GM06990 (cell line): ENCODE data around the gene CACHD1.
"Not testable (repeated sequence)": the region's sequence is repeated elsewhere in the genome, so short reads cannot be mapped to it uniquely, and the experiment has no call there.

Source experiments
- DNase-seq: peaks from one replicate; pipeline ENCODE4 v3.0.0-alpha.2; 2011; ENCODE audit not compliant: insufficient read length; ENCODE audit errors: extremely low read depth
- H3K27me3 ChIP-seq: replicated peaks from 2 replicates; pipeline ENCODE4 v1.6.0; 2011; ENCODE audit warnings: low read length; ENCODE audit not compliant: control insufficient read depth, insufficient read depth
- H3K36me3 ChIP-seq: 2 replicates; pipeline ENCODE4 v1.5.1; 2011; ENCODE audit warnings: low read length; ENCODE audit not compliant: control insufficient read depth, insufficient read depth
- H3K4me3 ChIP-seq: replicated peaks from 2 replicates; pipeline ENCODE4 v1.5.1; 2011; ENCODE audit warnings: low read depth, mild to moderate bottlenecking, control low read depth, low read length
- CTCF ChIP-seq: IDR thresholded peaks from 2 replicates; pipeline ENCODE4 v1.5.1; 2011; ENCODE audit warnings: low read length, control low read depth, mild to moderate bottlenecking, inconsistent platforms; ENCODE audit not compliant: insufficient read depth, poor library complexity, severe bottlenecking

CACHD1 gene

GRCh38 chr1:64693406-64693805 lies 223.5 kb downstream of the CACHD1 start:
- no peak for DNase-seq
- H3K27me3 ChIP-seq = no peaks in the 10 kb centered on the region; the same call in 1 of the 2 replicates
- no peak for TF ChIP-seq CTCF
- H3K36me3 ChIP-seq = no peaks in the 10 kb centered on the region
- H3K4me3 ChIP-seq = no peak overlapping the region

- H3K4me3 ChIP-seq = no peak overlapping the region
- TF ChIP-seq CTCF = no peak
- no peaks in the 10 kb centered on the region for H3K27me3 ChIP-seq
- H3K36me3 ChIP-seq = no peaks in the 10 kb centered on the region
- DNase-seq = no peak
Observed at GRCh38 chr1:64696879-64697278, 226.9 kb downstream of the CACHD1 start.

GRCh38 chr1:64699327-64699726 lies 229.4 kb downstream of the CACHD1 start:
- no peak for DNase-seq
- H3K27me3 ChIP-seq = no peaks in the 10 kb centered on the region
- H3K4me3 ChIP-seq = no peak overlapping the region
- no peaks in the 10 kb centered on the region for H3K36me3 ChIP-seq
- no peak for TF ChIP-seq CTCF

- H3K36me3 ChIP-seq = no peaks in the 10 kb centered on the region
- no peak for TF ChIP-seq CTCF
- DNase-seq = no peak
- no peaks in the 10 kb centered on the region for H3K27me3 ChIP-seq
- no peak overlapping the region for H3K4me3 ChIP-seq
Observed at GRCh38 chr1:64701071-64701470, 231.1 kb downstream of the CACHD1 start.

- no peaks in the 10 kb centered on the region for H3K36me3 ChIP-seq
- no peaks in the 10 kb centered on the region for H3K27me3 ChIP-seq
- no peak overlapping the region for H3K4me3 ChIP-seq
- no peak for TF ChIP-seq CTCF
- no peak for DNase-seq
Observed at GRCh38 chr1:64701886-64702285, 232.0 kb downstream of the CACHD1 start.

- not testable (repeated sequence) for DNase-seq, H3K36me3 ChIP-seq, H3K27me3 ChIP-seq, H3K4me3 ChIP-seq
Observed at GRCh38 chr1:64702670-64703069, 232.7 kb downstream of the CACHD1 start.
